Stimulated activated CD8-positive, alpha-beta memory T cell treated with anti-CD3 and anti-CD28 coated beads, Interleukin-7, amount 100 ng/mL, for 4 hours (primary cell): ENCODE results near the gene NEK11.
"Not testable (repeated sequence)": the region's sequence is repeated elsewhere in the genome, so short reads cannot be mapped to it uniquely, and the experiment has no call there.

Experiments used
- DNase-seq, 2 donors: peaks; one replicate each; pipeline ENCODE4 v3.0.0-alpha.2; 2020; ENCODE audit warnings: low read depth in 2 of 2

NEK11 gene

DNA sequence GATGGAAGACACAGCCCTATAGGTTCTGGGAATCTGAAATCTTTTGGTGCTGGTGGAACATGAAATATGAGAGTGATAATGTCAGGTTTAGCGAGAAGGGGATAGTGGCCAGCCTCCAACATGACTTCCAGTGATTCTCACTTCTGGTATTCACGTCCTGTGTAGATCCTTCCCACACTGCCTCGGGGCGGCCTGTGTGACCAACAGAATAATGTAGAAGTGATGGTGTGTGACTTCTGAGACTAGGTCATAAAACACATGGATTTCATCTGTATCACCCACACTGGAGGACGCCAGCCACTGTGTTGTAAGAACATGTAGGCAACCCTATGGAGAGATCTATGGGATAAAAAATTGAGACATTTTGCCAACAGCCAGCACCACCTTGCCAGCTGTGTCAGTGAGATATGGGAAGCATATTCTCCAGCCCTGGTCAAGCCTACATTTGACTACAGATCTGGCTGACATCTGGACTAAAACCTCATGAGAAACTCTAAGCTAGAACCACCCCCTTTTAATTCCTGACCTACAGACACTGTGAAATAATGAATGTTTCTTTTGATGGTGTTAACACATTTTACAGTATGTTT, 329.4 kb downstream of the NEK11 start:
- DNase-seq: no peak

DNA sequence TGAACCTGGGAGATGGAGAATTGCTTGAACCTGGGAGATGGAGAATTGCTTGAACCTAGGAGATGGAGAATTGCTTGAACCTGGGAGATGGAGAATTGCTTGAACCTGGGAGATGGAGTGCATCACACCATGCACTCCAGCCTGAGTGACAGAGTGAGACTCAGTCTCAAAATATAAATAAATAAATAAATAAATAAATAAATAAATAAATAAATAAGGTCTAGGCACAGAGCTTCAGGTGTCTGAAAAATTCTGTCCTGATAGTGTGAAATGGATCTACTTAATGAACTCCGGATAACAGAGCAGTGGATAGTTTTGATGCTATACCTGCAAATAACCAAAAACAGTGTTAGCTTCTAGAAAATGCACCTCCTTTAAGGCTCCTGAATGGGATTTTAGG, 330.6 kb downstream of the NEK11 start:
- no peak for DNase-seq

DNA sequence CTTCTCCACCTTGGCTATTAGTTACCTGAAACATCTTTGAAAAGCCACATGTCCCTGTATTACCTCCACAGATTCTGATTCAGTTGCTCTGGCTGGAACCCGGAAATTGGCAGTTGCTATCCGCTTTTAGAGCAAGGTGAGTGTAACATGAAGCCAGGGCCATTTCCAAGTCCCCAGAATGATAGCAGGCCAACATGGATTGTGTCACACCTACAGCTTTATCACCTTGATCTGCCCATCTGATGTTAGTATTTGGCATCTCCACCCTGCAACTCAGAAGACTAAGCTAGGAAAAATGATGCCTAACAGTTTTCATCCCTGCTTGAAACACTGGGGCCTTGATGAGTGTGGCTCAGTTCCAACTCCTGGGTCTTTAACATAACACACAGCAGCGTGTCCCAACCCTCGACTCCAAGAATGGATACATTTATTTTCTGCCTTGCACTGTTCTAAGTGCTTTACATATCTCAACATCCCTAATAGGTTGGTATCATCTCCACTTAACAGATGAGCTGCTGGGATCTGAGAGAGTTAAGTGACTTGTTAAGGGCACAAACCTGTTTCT, 333.6 kb downstream of the NEK11 start:
- no peak for DNase-seq

DNA sequence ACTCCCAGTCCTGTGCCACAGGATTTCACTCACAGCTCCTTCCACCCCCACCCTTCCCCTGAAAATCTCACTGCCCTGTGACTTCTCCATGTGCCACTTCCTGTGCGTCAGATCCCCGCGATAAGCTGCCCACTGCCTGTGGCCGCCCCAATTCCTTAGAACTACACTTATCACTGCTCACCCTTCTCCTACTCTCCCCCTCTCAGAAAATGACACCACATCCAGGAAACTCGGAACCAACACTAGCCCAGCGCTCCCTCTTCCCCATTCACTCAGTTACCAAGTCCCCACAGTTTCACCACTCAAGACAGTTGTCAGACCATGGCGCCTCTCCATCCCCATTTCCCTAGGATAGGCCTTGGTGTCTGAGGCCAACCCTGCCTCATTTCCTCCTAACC, 334.4 kb downstream of the NEK11 start:
- DNase-seq: not testable (repeated sequence)

DNA sequence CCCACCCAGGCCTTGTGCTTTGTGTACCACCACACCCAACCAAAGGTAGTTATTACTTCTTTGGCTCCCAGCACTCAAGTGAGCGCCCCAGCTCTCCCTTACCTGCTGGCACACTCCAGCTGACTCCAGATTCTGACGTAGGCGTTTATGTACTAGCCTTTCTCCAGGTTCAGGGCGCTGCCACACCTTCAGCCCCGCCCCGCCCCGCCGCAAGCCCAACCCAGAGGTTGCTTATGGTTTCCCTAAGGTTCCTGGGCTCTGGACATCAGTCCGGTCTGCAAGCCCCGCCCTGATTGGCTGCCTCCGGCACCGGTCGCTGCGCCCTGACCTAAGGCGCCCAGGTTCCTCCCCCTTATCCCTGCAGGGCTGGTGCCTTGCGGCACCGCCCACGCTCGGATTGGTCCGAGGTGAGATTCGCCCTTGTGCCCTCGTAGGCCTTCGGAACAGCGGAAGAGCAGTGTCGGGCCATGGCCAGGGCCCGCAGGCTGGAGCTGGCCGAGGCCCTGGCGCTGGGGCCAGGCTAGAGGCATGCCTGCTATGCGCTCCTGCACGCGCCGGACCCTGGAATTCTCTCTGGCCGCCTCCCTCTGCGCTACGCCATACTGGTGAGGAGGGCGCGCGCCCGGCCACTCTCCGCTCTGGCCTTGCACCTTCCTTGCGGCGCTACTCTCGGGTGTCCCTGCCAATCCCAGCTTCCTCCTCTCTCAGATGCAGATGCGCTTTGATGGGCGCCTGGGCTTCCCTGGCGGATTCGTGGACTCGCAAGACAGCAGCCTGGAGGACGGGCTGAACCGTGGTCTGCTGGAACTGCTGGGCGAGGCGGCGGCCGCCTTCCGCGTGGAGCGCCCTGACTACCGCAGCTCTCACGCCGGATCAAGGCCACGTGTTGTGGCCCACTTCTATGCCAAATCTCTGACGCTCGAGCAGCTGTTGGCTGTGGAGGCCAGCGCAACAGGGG, 335.1 kb downstream of the NEK11 start:
- peak in 1 of 2 donors; percentile 12 for DNase-seq

DNA sequence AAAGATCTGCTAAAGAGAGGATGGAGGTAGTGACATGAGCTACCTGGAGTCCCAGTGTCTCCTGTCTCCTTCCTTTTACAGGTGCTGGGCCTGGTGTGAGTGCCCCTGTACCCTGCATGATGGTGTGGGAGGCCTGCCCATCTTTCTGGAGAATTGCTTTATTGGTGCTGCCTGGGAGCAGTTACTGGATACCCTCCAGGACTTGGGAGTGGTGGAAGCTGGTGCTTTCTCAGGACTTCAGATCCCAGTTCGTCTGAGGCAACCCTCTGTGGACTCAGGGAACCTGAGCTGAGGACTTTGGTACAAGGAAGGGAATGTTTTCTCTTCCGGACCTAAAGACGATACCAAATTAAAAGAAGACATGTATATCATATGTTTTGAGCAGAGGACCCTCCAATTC, 336.6 kb downstream of the NEK11 start:
- no peak for DNase-seq

DNA sequence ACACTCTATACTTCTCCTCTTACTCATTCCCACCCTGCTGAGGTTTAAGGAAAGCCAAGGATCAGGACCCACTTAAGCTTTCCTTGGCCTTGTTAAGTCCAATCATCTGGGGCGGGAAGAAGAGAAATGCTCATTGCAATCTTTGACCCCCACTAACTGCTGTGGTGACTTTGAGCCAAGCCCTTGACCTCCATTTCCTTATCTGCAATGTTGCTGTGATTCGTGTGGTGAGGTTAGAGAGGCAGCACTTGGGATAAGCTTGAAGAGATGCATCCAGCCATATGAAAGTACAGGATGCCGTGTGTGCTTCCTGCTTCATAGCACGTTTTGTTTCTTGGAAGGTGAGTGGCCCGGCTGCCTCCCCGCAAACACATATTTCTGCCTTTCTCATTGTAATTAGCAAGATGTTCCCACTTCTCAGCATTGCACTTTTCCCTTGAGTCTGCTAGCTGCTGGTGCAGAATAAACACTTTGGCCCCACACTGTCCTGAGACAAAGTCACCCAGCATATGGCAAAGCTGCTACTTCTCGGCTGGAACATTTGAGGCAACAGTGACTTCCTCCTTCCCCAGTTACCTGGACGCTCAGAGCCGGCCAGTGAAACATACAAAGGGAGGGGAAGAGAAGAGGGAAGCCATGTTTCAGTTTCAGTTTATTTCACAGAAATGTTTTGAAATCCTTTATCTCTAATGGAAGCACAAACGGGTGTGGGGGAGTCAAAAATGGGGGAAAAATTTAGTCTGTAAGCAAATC, 344.4 kb downstream of the NEK11 start:
- no peak for DNase-seq

DNA sequence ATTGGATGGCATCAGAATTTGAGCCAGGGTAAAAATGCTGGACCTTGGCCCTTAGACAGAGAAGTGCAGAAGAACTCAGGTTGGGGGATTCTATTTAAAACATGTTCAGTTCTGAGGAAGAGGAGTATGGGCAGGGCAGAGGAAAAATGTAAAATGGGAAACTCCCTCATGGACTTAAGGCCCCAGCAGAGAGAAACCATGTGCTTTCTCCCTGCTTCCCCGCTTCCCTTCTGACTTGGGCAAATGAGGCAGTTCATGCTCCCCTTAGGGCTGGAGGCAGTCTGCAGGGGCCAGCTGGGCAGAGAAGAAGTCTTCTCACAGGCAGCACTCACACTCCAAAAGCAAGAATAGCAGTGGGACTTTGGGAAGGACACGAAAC, 345.0 kb downstream of the NEK11 start:
- DNase-seq: no peak

DNA sequence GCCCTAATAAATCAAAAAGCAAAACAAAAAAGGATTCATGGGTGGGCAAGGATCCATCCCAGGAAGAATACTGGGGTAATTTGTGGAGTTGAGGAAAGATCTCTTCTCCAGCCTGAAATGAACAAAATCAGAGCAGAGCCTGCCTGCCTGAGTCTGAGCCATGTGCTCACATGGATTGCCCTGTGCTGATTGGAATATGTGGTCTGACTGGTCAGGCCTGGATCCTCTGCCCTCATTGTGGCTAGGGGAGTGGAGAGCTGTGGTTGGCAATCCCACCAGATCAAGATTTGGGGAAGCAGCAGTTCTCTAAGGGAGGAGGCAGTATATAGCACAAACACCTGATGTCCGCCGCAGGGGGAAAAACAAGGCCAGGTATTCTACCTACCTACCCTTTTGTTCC, 348.1 kb downstream of the NEK11 start:
- DNase-seq: no peak

DNA sequence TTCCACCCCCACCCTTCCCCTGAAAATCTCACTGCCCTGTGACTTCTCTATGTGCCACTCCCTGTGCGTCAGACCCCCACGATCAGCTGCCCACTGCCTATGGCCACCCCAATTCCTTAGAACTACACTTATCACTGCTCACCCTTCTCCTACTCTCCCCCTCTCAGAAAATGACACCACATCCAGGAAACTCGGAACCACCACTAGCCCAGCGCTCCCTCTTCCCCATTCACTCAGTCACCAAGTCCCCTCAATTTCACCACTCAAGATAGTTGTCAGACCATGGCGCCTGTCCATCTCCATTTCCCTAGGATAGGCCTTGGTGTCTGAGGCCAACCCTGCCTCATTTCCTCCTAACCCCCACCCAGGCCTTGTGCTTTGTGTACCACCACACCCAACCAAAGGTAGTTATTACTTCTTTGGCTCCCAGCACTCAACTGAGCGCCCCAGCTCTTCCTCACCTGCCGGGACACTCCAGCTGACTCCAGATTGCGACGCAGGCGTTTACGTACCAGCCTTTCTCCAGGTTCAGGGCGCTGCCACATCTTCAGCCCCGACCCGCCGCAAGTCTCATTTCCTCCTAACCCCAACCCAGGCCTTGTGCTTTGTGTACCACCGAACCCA, 354.3 kb downstream of the NEK11 start:
- not testable (repeated sequence) for DNase-seq

DNA sequence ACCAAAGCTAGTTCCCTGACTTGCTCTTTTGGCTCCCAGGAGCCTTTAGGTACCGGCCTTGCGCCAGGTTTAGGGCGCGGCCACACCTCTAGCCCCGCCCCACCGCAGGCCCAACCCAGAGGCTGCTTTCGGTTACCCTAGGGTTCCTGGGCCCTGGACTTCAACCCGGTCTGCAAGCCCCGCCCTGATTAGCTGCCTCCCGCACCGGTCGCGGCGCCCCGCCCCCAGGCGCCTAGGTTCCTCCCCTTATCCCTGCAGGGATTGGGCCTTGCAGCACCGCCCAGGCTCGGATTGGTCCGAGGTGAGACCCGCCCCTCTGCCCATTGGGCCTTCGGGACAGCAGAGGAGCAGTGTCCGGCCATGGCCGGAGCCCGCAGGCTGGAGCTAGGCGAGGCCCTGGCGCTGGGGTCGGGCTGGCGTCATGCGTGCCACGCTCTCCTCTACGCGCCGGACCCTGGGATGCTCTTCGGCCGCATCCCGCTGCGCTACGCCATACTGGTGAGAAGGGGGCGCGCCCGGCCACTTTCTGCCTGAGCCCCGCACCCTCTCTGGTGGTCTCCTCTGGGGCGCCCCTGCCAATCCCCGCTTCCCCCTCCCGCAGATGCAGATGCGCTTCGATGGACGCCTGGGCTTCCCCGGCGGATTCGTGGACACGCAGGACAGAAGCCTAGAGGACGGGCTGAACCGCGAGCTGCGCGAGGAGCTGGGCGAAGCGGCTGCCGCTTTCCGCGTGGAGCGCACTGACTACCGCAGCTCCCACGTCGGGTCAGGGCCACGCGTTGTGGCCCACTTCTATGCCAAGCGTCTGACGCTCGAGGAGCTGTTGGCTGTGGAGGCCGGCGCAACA, 355.0 kb downstream of the NEK11 start, which contains the start of gene NUDT16:
TSS of gene NUDT16 (plus strand) at position 330 of the 847 bp plus-strand sequence. CDS start at position 361, 31 bp downstream.
- DNase-seq: peak; percentile 92 to 96

DNA sequence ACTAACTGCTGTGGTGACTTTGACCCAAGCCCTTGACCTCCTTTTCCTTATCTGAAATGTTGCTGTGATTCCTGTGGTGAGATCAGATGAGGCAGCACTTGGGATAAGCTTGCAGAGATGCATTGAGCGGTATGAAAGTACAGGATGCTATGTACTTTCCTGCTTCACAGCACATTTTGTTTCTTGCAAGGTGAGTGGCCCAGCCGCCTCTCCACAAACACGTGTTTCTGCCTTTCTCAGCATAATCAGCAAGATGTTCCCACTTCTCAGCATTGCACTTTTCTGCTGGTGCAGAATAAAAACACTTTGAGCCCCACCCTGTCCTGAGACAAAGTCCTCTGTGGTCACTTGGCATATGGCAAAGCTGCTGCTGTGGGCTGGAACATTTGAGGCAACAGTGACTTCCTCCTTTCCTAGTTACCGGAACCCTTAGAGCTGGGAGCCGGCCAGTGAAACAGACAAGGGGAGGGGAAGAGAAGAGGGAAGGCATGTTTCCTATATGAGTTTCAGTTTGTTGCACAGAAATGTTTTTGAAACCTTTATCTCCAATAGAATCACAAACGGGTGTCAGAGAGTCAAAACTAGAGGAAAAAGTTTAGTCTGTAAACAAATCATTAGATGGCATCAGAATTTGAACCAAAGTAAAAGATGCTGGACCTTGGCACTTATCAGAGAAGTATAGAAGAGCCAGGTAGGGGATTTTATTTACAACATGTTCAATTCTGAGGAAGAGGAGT, 359.9 kb downstream of the NEK11 start:
- DNase-seq: no peak

DNA sequence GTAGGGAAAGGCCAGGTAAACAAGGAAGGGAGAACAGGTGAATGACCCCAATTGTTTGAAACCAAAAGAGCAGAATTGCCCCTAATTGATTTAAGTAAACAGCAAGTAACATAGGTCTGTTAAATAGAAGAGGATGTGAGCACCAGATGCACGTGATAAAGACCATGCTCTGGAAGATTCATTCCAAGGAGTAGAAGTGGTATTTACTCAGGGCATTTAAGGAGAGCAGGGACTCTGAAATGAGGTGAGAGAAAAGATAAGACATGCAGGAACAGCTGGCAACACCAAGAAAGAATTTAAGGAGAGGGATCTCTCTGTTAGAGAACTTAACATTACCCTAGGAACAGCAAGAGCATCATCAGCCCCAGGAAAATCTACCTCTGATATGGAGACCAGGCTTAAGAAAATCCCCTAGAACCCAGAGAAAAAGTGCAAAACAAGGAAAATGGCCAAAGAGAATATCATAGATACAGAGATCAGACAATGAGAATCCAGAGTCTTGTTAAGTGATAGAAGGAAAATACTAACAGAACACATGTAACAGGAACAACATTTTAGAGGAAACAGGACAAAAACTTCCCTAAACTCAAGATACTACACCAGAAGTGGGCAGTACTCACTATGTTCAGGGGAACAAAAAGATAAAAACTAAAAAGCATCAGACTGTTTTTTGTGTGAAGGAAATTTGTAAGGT, 361.3 kb downstream of the NEK11 start:
- no peak for DNase-seq

DNA sequence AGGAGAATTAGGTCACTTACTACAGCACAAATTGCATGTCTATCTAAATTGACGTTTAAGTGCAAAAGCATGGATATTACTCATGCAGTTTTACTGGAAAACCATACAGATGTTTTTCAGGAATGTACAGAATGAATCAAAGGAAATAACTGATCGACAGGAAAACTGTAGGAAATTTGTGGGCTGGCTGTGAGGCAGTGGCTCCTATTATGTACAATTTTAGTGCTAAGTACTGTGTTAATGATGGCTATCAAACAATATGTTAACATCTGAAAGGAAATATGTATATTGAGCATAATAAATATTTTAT, 361.8 kb downstream of the NEK11 start:
- no peak for DNase-seq

DNA sequence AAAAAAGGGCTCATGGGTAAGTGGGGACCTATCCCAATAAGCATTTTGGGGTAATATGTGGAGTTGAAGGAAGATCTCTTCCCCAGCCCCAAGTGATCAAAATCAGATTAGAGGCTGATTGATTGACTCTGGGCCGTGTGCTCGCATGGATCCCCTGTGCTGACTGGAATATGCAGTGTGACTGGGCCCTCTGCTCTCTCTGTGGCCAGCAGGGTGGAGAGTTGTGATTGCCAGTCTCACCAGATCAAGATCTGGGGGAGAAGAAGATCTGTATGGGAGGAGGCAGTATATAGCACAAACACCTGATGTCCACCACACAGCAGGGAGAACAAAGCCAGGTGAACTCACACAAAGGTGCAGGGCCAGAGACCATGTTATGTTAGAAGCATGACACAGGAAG, 363.7 kb downstream of the NEK11 start:
- DNase-seq: no peak

DNA sequence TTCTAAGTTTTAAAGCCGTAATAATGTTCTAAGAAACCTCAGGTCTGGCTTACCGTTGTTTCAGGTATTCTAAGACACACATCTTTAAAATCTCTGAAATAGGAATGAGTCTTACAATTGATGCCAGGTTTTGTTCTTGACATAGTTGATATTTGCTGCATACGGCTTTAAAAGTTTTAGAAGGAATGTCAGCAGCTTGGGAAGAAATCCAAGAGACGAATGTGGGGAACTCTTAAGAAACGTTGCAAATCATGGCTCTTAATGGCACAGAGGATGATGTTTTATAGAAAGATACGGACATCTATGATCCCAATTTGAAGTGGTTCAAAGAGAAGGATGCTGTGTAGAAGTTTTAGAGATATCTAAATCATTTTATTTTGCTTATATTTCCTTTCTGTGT, 366.4 kb downstream of the NEK11 start:
- DNase-seq: no peak

DNA sequence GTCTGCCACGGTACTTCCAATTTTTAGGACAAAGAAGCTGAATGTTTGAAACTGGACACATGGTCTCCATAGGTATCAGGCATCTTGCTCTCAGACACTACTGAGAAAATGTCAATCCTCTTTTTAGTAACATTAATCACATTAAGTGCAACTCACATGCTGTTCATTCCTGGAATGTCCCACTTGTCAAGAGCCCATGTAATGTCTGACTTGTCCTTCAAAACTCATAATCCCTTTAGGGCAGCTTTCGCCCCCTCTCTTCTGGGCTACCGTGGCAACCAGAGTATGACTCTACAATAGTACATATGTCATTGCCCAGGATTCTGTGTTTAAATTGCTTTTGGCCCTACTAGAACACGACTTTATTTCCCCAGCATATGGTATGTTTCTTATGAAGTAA, 367.2 kb downstream of the NEK11 start:
- no peak for DNase-seq

DNA sequence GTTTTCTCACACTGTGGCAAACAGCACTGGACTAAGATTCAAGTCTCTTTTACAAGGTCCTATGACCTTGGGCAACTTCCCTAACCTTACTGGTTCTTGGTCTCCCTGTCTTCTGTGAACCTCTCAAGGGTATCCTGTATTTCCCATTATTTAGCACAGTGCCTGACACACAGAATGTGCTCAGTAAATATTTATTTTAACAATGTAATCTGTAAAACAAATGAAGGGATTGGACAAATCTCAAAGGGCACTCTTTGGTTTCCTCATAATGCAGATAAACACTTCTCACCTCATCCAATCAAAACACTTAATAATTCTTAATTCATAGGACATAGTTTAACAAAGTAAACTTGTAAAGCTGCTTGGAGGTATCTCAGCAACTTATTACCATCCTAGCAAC, 367.7 kb downstream of the NEK11 start:
- DNase-seq: no peak

DNA sequence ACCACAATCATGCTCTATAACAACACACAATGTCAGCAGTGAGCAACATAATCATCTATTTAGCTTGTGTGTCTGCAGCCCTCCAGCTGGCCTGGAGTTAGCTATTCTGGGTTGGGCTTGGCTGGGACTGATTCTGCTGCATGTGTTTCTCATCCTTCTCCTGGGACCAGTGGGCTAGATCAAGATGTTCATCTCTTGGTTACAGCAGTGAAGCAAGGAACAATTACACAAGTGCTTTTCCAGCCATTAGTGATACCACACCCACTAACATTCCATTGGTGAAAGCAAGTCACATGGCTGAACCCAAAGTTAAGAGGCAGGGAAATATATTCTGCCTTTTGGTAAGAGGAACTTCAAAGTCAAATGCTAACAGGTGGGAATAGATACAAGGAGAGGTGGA, 369.5 kb downstream of the NEK11 start:
- DNase-seq: no peak

DNA sequence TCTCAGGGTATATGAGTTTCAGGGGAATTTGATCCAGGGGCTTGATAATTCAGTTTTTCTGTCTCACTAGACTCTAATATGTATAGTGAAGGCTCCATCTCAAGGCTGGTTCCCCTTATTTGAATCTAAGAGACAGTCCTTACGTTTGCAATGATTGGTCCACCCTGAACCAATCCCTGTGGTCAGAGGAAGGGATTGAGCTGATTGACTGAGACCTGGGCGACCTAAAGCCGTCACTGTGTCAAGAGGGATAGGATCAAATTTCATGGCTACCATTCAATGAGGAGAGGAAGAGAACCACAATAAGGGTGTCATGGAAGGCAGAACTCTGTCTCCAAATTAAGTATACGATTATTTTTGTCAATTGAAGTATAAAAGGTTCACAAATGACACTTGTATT, 371.2 kb downstream of the NEK11 start:
- no peak for DNase-seq
